Stomach (tissue), 9 donors: ENCODE measurements around the gene VPS13D. TPM values are rescaled to one million over a fixed set of nuclear protein-coding genes. Genes with fewer than 3 reads are reported as not detected.

Experiments
- DNase-seq, 2 donors: peaks; one replicate each; pipeline versions ENCODE4 v3.0.0 to v3.0.0-alpha.2; 2013 to 2019
- H3K27ac ChIP-seq, 5 donors: fragments of 200-600 bp in 4 of 5; sonication (generic) in 4 of 5; one replicate each; pipeline ENCODE4 v1.5.1; 2013 to 2019; ENCODE audit warnings: mild to moderate bottlenecking in 1 of 5, moderate library complexity in 1 of 5
- H3K27me3 ChIP-seq, 3 donors: fragments of 200-600 bp; sonication (generic); one replicate each; pipeline ENCODE4 v1.5.1; 2017 to 2019; ENCODE audit warnings: mixed run types in 1 of 3
- H3K36me3 ChIP-seq, 4 donors: fragments of 200-600 bp; sonication (generic); 1 replicate in 3 of 4; 2 replicates in 1 of 4; pipeline ENCODE4 v1.5.1; 2016 to 2019
- H3K4me1 ChIP-seq, 4 donors: fragments of 200-600 bp; sonication (generic); one replicate each; pipeline ENCODE4 v1.5.1; 2016 to 2019
- H3K4me3 ChIP-seq, 4 donors: fragments of 200-600 bp; sonication (generic) in 3 of 4; one replicate each; pipeline ENCODE4 v1.5.1; 2016 to 2019; ENCODE audit warnings: mild to moderate bottlenecking in 1 of 4
- H3K9me3 ChIP-seq, 4 donors: fragments of 200-600 bp; sonication (generic); one replicate each; pipeline ENCODE4 v1.5.1; 2016 to 2019
- EP300 ChIP-seq: sonication (generic); formaldehyde crosslinking; IDR thresholded peaks from one replicate; pipeline ENCODE4 v1.6.1; 2017; ENCODE audit warnings: antibody characterized with exemption
- POLR2A ChIP-seq, 4 donors: fragments of 450-650 bp; IDR thresholded peaks; one replicate each; pipeline ENCODE4 v1.6.1; 2016; ENCODE audit warnings: antibody characterized with exemption in 4 of 4, control low read depth in 2 of 4, mild to moderate bottlenecking in 1 of 4, moderate library complexity in 1 of 4
- POLR2AphosphoS5 ChIP-seq, 3 donors: sonication (generic); formaldehyde crosslinking; IDR thresholded peaks; one replicate each; pipeline ENCODE4 v1.6.1; 2016; ENCODE audit warnings: antibody characterized with exemption in 3 of 3
- WGBS, 5 donors: extraction: QIAGEN DNeasy Blood & Tissue Kit in 3 of 5; methylation state at CpG; one replicate each; pipeline versions ENCODE4 v1.1.5 to v1.1.7; 2013 to 2018; 5-methylcytosine and 5-hydroxymethylcytosine counted together
- intact Hi-C: fragments of 100-400 bp; cut with DNase I; formaldehyde crosslinking; loops from one replicate; pipeline ENCODE4 v1.15.1; 2023; ENCODE audit warnings: low total_unique reads
- polyA plus RNA-seq, 3 donors: library from polyadenylated mRNA; stranded (reverse); fragments of 200-250 nt; gene quantifications; one replicate each; pipeline ENCODE4 v1.2.3, GENCODE V29; 2013
- total RNA-seq, 5 donors: library from RNA; depleted of rRNA; stranded (reverse); fragments of >200 nt; gene quantifications; one replicate each; pipeline versions ENCODE4 v1.1.0 to v1.2.3, GENCODE V29; 2014 to 2016
- TF ChIP-seq, protein P1 (sequence below), 7 experiments: fragments of 450-650 bp in 4 of 7; fragments of 200-600 bp in 3 of 7; sonication (generic) in 3 of 7; IDR thresholded peaks; one replicate each; pipeline ENCODE4 v1.5.1; 2016 to 2019; ENCODE audit warnings: antibody characterized with exemption in 7 of 7, control low read depth in 2 of 7, mild to moderate bottlenecking in 1 of 7
- donor health status: healthy with polysubstance abuse.
- donor health status: Bipolar disorder and iron deficiency.
- donor health status: healthy.

VPS13D gene
- total and polyA plus RNA-seq, 8 donors: 6.7 to 106 (median 66.5) TPM

DNA sequence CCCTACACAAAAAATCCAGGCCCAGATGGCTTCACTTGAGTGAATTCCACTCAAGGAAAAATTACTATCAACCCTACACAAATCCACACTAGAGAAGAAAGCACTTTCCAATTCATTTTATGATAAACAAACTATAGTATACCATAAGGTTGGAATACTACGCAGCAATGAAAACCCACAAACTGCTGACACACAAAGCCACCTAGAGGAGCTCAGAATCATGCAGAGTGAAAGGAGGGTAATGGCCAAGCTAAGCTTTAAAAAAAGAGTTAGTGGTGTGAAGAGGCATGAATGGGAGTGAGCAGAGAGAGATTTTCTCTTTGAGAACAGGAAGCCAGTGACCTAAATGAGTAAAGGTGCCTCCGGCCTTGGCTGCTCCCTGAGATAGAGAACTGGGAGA, 294.4 kb downstream of the VPS13D start:
- no peak for DNase-seq
- 91 to 99% (median 93%) methylated on average over 2 of the region's 2 CpGs for WGBS, 5 donors

DNA sequence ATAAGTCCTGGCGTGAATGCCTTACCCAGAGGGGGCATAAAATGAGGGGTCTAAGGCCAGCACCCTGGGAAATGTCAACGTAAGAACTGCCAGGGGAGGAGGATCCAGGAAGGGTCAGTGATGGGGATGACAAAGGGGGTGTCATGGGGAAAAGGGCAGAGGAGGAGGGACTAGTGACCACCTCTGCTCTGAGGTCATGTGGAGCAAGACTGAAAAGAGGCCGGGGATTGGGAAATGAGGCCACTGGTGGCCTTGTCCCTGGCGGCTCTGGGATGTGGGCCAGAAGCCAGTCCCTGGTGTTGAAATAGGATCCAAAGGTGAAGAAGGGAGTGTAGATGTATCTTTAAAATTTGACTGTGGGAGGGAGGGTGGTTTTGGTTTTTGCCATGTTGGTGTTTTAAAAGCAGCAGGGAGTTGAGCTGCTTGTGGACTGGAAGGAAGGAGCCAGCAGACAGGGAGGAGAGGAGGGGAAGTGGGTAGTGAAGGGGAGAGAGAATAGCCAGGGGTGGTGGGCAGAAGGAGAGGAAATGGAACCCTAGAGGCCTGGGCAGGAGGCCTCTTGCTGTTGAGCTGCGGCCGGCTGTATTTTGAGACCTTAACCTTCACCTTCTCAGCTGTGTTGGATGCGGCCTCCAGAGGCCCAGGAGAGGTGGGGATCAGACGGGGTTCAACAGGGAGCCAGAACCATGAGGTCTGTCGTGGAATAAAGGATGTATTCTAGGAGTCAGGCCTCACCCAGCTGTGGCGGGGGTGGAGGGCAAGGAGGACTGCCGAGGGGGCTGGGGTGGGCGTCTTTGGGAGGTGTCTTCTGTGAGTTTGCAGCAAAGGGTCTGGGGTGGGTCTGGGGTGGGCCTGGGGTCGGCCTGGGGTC, 295.7 kb downstream of the VPS13D start:
- no peak for TF ChIP-seq POLR2A (IDR thresholded peaks at IDR 0.05)
- no peak for TF ChIP-seq EP300
- peak in 2 of 3 donors; percentile 19 to 46 for TF ChIP-seq POLR2AphosphoS5 (IDR thresholded peaks at IDR 0.05)
- TF ChIP-seq, protein P1, sequence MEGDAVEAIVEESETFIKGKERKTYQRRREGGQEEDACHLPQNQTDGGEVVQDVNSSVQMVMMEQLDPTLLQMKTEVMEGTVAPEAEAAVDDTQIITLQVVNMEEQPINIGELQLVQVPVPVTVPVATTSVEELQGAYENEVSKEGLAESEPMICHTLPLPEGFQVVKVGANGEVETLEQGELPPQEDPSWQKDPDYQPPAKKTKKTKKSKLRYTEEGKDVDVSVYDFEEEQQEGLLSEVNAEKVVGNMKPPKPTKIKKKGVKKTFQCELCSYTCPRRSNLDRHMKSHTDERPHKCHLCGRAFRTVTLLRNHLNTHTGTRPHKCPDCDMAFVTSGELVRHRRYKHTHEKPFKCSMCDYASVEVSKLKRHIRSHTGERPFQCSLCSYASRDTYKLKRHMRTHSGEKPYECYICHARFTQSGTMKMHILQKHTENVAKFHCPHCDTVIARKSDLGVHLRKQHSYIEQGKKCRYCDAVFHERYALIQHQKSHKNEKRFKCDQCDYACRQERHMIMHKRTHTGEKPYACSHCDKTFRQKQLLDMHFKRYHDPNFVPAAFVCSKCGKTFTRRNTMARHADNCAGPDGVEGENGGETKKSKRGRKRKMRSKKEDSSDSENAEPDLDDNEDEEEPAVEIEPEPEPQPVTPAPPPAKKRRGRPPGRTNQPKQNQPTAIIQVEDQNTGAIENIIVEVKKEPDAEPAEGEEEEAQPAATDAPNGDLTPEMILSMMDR (IDR thresholded peaks at IDR 0.05): no peak

More for the DNA sequence above, 294.4 kb downstream of the VPS13D start:
- no peaks in the 10 kb centered on the region for H3K9me3 ChIP-seq
- no peak overlapping the region for H3K27ac ChIP-seq
- no peaks in the 10 kb centered on the region for H3K27me3 ChIP-seq
- no peaks in the 10 kb centered on the region for H3K36me3 ChIP-seq
- intact Hi-C loops: no loop called here
- no peak overlapping the region for H3K4me3 ChIP-seq
- TF ChIP-seq, protein P1 (IDR thresholded peaks at IDR 0.05): no peak
- TF ChIP-seq EP300: no peak
- TF ChIP-seq POLR2AphosphoS5 (IDR thresholded peaks at IDR 0.05): no peak
- TF ChIP-seq POLR2A (IDR thresholded peaks at IDR 0.05): no peak
- H3K4me1 ChIP-seq: peaks cover 24 to 43% (median 35%) of the 10 kb centered on the region in 4 donors

DNA sequence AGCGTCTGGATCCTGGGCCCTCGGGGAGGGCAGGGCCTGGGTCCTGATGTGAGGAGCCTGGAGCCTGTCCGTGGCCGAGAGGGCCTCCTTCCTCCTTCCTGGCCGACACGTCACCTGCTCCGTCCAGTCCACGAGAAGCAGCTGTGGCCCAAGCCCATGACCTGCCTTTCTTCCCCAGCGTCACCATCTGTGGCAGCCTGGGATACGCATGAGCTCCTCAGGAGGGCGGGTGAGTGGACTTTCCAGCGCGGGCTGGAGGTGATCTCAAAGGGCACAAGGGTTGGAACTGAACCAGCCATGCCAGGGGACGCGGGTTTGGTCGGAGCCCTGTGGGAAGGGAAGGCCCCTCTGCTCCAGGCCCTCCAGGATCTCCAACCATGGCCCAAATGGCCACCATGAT, 297.7 kb downstream of the VPS13D start:
- DNase-seq: peak in 1 of 2 donors; percentile 86
- WGBS, 5 donors: 36 to 69% (median 49%) methylated on average over 15 to 16 of the region's 16 CpGs
- intact Hi-C loops: no loop called here
- Histone ChIP-seq H3K4me3 (peak overlapping the region in 1 of 4 donors; percentile 14), H3K9me3 (no peaks in the 10 kb centered on the region), H3K27me3 (no peaks in the 10 kb centered on the region), H3K27ac (peak overlapping the region; percentile 70 to 88 (median 81)), H3K36me3 (no peaks in the 10 kb centered on the region), H3K4me1 (peaks cover 29 to 59% (median 44%) of the 10 kb centered on the region in 4 donors)
- TF ChIP-seq EP300: no peak
- peak in 2 of 3 donors; percentile 35 to 60 for TF ChIP-seq POLR2AphosphoS5 (IDR thresholded peaks at IDR 0.05)

More for the DNA sequence above, 295.7 kb downstream of the VPS13D start:
- WGBS, 5 donors: 81 to 89% (median 85%) methylated on average over 13 of the region's 13 CpGs
- Histone ChIP-seq H3K9me3 (no peaks in the 10 kb centered on the region), H3K27me3 (no peaks in the 10 kb centered on the region), H3K4me3 (no peak overlapping the region), H3K27ac (peak overlapping the region in 2 of 5 donors; percentile 44 to 48), H3K36me3 (no peaks in the 10 kb centered on the region), H3K4me1 (peaks cover 29 to 50% (median 40%) of the 10 kb centered on the region in 4 donors)
- DNase-seq: peak in 1 of 2 donors; percentile 69
- intact Hi-C loops: no loop called here

DNA sequence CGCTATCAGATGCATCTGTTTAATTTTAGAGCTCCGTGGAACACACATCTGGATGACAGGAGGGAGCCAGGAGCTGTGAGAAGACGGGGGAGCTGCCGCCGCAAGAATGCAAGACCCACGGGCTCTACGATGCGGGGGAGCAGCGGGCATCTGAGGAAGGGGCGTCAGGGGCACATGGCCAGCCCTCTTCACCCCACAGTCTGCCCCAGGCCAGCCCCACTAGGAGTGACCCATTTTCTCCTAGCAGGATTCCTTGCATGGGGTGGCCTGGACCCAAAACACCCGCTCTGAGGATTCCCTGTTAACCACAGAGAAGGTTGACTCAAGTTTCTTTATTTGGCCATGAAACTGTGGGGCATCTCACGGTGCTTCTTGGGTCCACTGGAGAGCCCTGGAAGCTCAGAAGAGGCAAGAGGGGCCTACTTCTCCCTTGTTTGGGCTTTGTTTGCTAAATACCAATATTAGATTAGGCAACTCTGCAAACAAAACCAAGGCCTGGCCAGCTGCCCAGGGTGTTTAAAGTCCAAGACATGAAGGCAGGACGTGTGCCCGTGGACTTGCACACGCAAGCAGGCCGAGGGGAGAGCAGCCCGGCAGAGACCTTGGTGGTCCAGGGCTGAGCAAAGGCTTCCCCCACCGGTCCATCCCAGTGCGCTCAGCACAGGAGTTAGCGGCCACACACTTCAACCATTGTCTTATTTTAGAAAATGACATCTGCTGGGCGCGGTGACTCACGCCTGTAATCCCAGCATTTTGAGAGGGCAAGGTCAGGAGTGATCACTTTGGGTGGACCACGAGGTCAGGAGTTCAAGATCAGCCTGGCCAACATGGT, 298.4 kb downstream of the VPS13D start:
- TF ChIP-seq EP300 (no peak), POLR2A (IDR thresholded peaks at IDR 0.05) (no peak), POLR2AphosphoS5 (IDR thresholded peaks at IDR 0.05) (peak; percentile 28 to 75 (median 31))
- H3K9me3 ChIP-seq: no peaks in the 10 kb centered on the region
- H3K4me3 ChIP-seq: peak overlapping the region in 1 of 4 donors; percentile 14
- H3K36me3 ChIP-seq: no peaks in the 10 kb centered on the region
- H3K27me3 ChIP-seq: no peaks in the 10 kb centered on the region
- H3K4me1 ChIP-seq: peaks cover 29 to 59% (median 44%) of the 10 kb centered on the region in 4 donors
- DNase-seq: peak; percentile 95 to 99
- peak overlapping the region; percentile 70 to 88 (median 81) for H3K27ac ChIP-seq
- 36 to 63% (median 42%) methylated on average over 22 to 24 of the region's 24 CpGs for WGBS, 5 donors
- intact Hi-C loops: no loop called here

DNA sequence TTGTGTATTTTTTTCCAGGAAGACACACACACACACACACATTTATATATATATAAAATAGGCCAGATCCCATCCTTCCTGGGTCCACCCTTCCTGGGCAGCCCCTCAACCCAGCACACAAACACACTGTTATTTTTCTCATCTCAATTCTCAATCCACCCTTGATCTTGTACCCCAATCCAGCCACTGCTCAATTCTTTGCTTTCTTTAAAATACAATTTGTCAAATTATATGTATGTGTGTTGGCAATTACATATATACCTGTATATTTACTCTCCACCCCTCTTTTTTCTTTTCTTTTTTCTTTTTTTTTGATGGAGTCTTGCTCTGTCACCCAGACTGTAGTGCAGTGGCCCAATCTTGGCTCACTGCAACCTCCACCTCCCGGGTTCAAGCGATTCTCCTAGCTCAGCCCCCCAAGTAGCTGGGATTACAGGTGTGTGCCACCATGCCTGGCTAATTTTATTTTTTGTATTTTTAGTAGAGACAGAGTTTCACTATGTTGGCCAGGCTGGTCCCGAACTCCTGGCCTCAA, 299.9 kb downstream of the VPS13D start:
- Histone ChIP-seq H3K4me3 (no peak overlapping the region), H3K27ac (peak overlapping the region; percentile 34 to 88 (median 81)), H3K9me3 (no peaks in the 10 kb centered on the region), H3K36me3 (no peaks in the 10 kb centered on the region), H3K27me3 (no peaks in the 10 kb centered on the region), H3K4me1 (peaks cover 29 to 59% (median 44%) of the 10 kb centered on the region in 4 donors)
- intact Hi-C loops: no loop called here
- no peak for TF ChIP-seq POLR2A (IDR thresholded peaks at IDR 0.05)
- TF ChIP-seq EP300: no peak
- TF ChIP-seq, protein P1 (IDR thresholded peaks at IDR 0.05): no peak
- TF ChIP-seq POLR2AphosphoS5 (IDR thresholded peaks at IDR 0.05): no peak
- 77 to 91% (median 86%) methylated on average over 3 of the region's 3 CpGs for WGBS, 5 donors
- DNase-seq: no peak
